ENCODE results near the gene PAGE4.

- no peak for TF ChIP-seq CTCF (conservative IDR thresholded peaks at IDR 0.05; ENCODE audit: low read depth, low read length)
- TF ChIP-seq EZH2 (IDR thresholded peaks at IDR 0.05; ENCODE audit: low read length, unreplicated experiment): no peak
These were observed 50.7 kb downstream of the PAGE4 start for GRCh38 chrX:49879656-49880277.
